LoVo (cell line): ENCODE measurements around the gene NEUROG2.
"Not testable (repeated sequence)": the region's sequence is repeated elsewhere in the genome, so short reads cannot be mapped to it uniquely, and the experiment has no call there.

Source experiments
- DNase-seq: peaks from one replicate; pipeline ENCODE4 v3.0.0-alpha.2; 2016; ENCODE audit warnings: low spot score

NEUROG2 gene

GRCh38 chr4:112516066-112516470 lies at the start of gene NEUROG2:
Gene NEUROG2 (minus strand): TSS chr4:112516180. CDS start chr4:112515475, 705 bp downstream.
- no peak for DNase-seq

GRCh38 chr4:112564706-112565270 lies 48.8 kb upstream of the NEUROG2 start:
- no peak for DNase-seq

GRCh38 chr4:112563431-112564200 lies 47.6 kb upstream of the NEUROG2 start:
- no peak for DNase-seq

- no peak for DNase-seq
Measured at GRCh38 chr4:112562254-112562879, 46.4 kb upstream of the NEUROG2 start.

GRCh38 chr4:112560084-112560483 lies 44.1 kb upstream of the NEUROG2 start:
- no peak for DNase-seq

GRCh38 chr4:112559053-112559452 lies 43.1 kb upstream of the NEUROG2 start:
- DNase-seq, result no peak

GRCh38 chr4:112557676-112558411 lies 41.9 kb upstream of the NEUROG2 start:
- DNase-seq, result no peak

- not testable (repeated sequence) for DNase-seq
Measured at GRCh38 chr4:112554271-112554670, 38.3 kb upstream of the NEUROG2 start.

- peak; percentile 10 for DNase-seq
Measured at GRCh38 chr4:112552668-112553067, 36.7 kb upstream of the NEUROG2 start.

- no peak for DNase-seq
Measured at GRCh38 chr4:112550728-112551127, 34.7 kb upstream of the NEUROG2 start.

- DNase-seq, result no peak
Measured at GRCh38 chr4:112546476-112546875, 30.5 kb upstream of the NEUROG2 start.

GRCh38 chr4:112545346-112545745 lies 29.4 kb upstream of the NEUROG2 start:
- no peak for DNase-seq

GRCh38 chr4:112540695-112541094 lies 24.7 kb upstream of the NEUROG2 start:
- DNase-seq, result no peak

- DNase-seq, result no peak
Measured at GRCh38 chr4:112536123-112536522, 20.1 kb upstream of the NEUROG2 start.

- no peak for DNase-seq
Measured at GRCh38 chr4:112532267-112532666, 16.3 kb upstream of the NEUROG2 start.

- DNase-seq, result no peak
Measured at GRCh38 chr4:112531146-112531545, 15.2 kb upstream of the NEUROG2 start.

GRCh38 chr4:112526061-112526460 lies 10.1 kb upstream of the NEUROG2 start:
- DNase-seq, result no peak

GRCh38 chr4:112523764-112524505 lies 8.0 kb upstream of the NEUROG2 start:
- DNase-seq, result peak; percentile 84

- DNase-seq, result no peak
Measured at GRCh38 chr4:112523008-112523721, 7.2 kb upstream of the NEUROG2 start.

GRCh38 chr4:112522431-112522830 lies 6.5 kb upstream of the NEUROG2 start:
- DNase-seq, result not testable (repeated sequence)
